A549 (cell line): ENCODE results near the gene AGTRAP. TPM values are rescaled to one million over a fixed set of nuclear protein-coding genes. Genes with fewer than 3 reads are reported as not detected.

Experiments used
- ATAC-seq, 2 experiments: fragments of 200-7000 bp in 1 of 2; fragments of >200 bp in 1 of 2; cut with Nextera tagmentation in 1 of 2; cut with Tn5 transposase in 1 of 2; 3 replicates each; pipeline versions ENCODE4 v1.8.0 to v1.9.1; 2018 to 2020; ENCODE audit warnings: mild to moderate bottlenecking in 1 of 2, moderate library complexity in 1 of 2
- CTCF ChIA-PET: fragments of 300-600 bp; sonication (Branson Sonifier 250); formaldehyde crosslinking; extraction: SDS; loops from one replicate; lab custom pipeline; 2021; ENCODE audit warnings: antibody characterized with exemption, inconsistent platforms; lab: Yijun Ruan, JAX
- POLR2A ChIA-PET: fragments of 350-600 bp; formaldehyde crosslinking; extraction: SDS; loops from one replicate; lab custom pipeline; 2021; ENCODE audit warnings: antibody characterized with exemption, inconsistent platforms; lab: Yijun Ruan, JAX
- DNase-seq, 2 experiments: peaks; one replicate each; pipeline versions ENCODE4 v3.0.0 to v3.0.0-alpha.2; 2011 to 2016; ENCODE audit warnings: low read depth in 1 of 2, low spot score in 1 of 2
- FAIRE-seq: peaks from 2 replicates; lab custom pipeline; 2011; peaks lifted over from hg19 to GRCh38; lab: Jason Lieb, UNC
- H3K27ac ChIP-seq, 2 experiments: fragments of >200 bp; sonication (Bioruptor Twin); formaldehyde crosslinking; 3 replicates each; pipeline ENCODE4 v1.5.1; 2016 to 2017
- H3K4me1 ChIP-seq: fragments of >200 bp; sonication (Bioruptor Twin); formaldehyde crosslinking; 3 replicates; pipeline ENCODE4 v1.6.1; 2016
- H3K4me2 ChIP-seq: fragments of >200 bp; sonication (Bioruptor Twin); formaldehyde crosslinking; 3 replicates; pipeline ENCODE4 v1.6.1; 2016
- H3K4me3 ChIP-seq: fragments of >200 bp; sonication (Bioruptor Twin); formaldehyde crosslinking; 3 replicates; pipeline ENCODE4 v1.5.1; 2016
- H3K9me3 ChIP-seq: fragments of >200 bp; sonication (Bioruptor Twin); formaldehyde crosslinking; 3 replicates; pipeline ENCODE4 v1.6.1; 2016
- BCL3 ChIP-seq: fragments of >200 bp; sonication (Bioruptor Twin); formaldehyde crosslinking; IDR thresholded peaks from 3 replicates; pipeline ENCODE4 v1.6.1; 2016
- CEBPB ChIP-seq, 2 experiments: fragments of >200 bp in 1 of 2; sonication (Bioruptor Twin) in 1 of 2; formaldehyde crosslinking in 1 of 2; IDR thresholded peaks; 2 replicates each; pipeline ENCODE4 v1.6.1; 2012 to 2016
- CHD2 ChIP-seq: fragments of 150-350 bp; IDR thresholded peaks from 2 replicates; pipeline ENCODE4 v1.6.1; 2014; ENCODE audit warnings: low read length; ENCODE audit not compliant: partially characterized antibody
- CHD4 ChIP-seq: fragments of 200-600 bp; sonication (generic); IDR thresholded peaks from 2 replicates; pipeline ENCODE4 v1.6.1; 2016; ENCODE audit warnings: antibody characterized with exemption, mild to moderate bottlenecking, borderline replicate concordance
- E2F6 ChIP-seq: IDR thresholded peaks from 2 replicates; pipeline ENCODE4 v1.6.1; 2012; ENCODE audit warnings: low read depth, borderline replicate concordance
- EHMT2 ChIP-seq: fragments of 200-600 bp; sonication (generic); IDR thresholded peaks from 2 replicates; pipeline ENCODE4 v1.6.1; 2016; ENCODE audit warnings: antibody characterized with exemption, low read depth, mild to moderate bottlenecking, moderate library complexity
- FOSL2 ChIP-seq, 2 experiments: fragments of 450-650 bp in 1 of 2; fragments of >200 bp in 1 of 2; sonication (Bioruptor Twin) in 1 of 2; formaldehyde crosslinking; IDR thresholded peaks; 2 replicates each; pipeline versions ENCODE4 v1.5.0 to v1.6.1; 2016 to 2020; ENCODE audit warnings: mild to moderate bottlenecking in 1 of 2, moderate library complexity in 1 of 2
- HES2 ChIP-seq: fragments of >200 bp; sonication (Bioruptor Twin); formaldehyde crosslinking; IDR thresholded peaks from 2 replicates; pipeline ENCODE4 v1.6.1; 2016
- JUNB ChIP-seq: fragments of >200 bp; sonication (Bioruptor Twin); formaldehyde crosslinking; IDR thresholded peaks from 2 replicates; pipeline ENCODE4 v1.6.1; 2016
- MAFK ChIP-seq: fragments of 450-650 bp; IDR thresholded peaks from 2 replicates; pipeline ENCODE4 v1.6.1; 2014; ENCODE audit not compliant: partially characterized antibody
- MAX ChIP-seq: IDR thresholded peaks from 2 replicates; pipeline ENCODE4 v1.6.1; 2012
- NPAS2 ChIP-seq: fragments of 250-450 bp; sonication (Bioruptor Pico); IDR thresholded peaks from 2 replicates; pipeline ENCODE4 v1.8.0; 2022; ENCODE audit warnings: mild to moderate bottlenecking, moderate library complexity, borderline replicate concordance
- POLR2A ChIP-seq: IDR thresholded peaks from 2 replicates; pipeline ENCODE4 v1.6.1; 2012; ENCODE audit warnings: mild to moderate bottlenecking, low read length
- RAD21 ChIP-seq, 2 experiments: fragments of >200 bp in 1 of 2; sonication (Bioruptor Twin) in 1 of 2; formaldehyde crosslinking in 1 of 2; IDR thresholded peaks in 1 of 2; conservative IDR thresholded peaks in 1 of 2; 2 replicates in 1 of 2; 3 replicates in 1 of 2; pipeline ENCODE4 v1.6.1; 2012 to 2018; ENCODE audit warnings: inconsistent platforms in 1 of 2
- REST ChIP-seq: fragments of 200-600 bp; sonication (generic); IDR thresholded peaks from 2 replicates; pipeline ENCODE4 v1.6.1; 2016; ENCODE audit warnings: antibody characterized with exemption, mild to moderate bottlenecking, moderate library complexity
- TP53 ChIP-seq: fragments of 250-450 bp; sonication (Bioruptor Pico); IDR thresholded peaks from 2 replicates; pipeline ENCODE4 v1.5.0; 2021; ENCODE audit warnings: mild to moderate bottlenecking, moderate library complexity
- WGBS: methylation state at CpG from one replicate; pipeline ENCODE4 v1.1.6; 2017; ENCODE audit errors: missing lambda C conversion rate; 5-methylcytosine and 5-hydroxymethylcytosine counted together
- polyA plus RNA-seq, 4 experiments: library from polyadenylated mRNA; depleted of rRNA in 3 of 4; stranded (reverse); fragments of >200 nt; fragmentation: RNase III in 1 of 4; extraction: RNeasy Plus Mini Kit Qiagen cat#74134 plus additional on column Dnase treatment in 1 of 4; gene quantifications; 2 replicates in 3 of 4; 3 replicates in 1 of 4; pipeline ENCODE4 v1.2.3, GENCODE V29; 2011 to 2017

AGTRAP gene
- polyA plus RNA-seq, 2 of the 4 experiments (the other 2 are of a cell fraction) = 26.9 to 57.5 TPM

GRCh38 chr1:11729155-11729497, 6.8 kb upstream of the AGTRAP start:
- no peaks in the 10 kb centered on the region for H3K9me3 ChIP-seq
- ChIA-PET CTCF (interaction anchor here (1.1 kb wide), 1 partner anchor 9 kb away, joined by 4 read pairs; no protein-coding TSS in a partner anchor), POLR2A (no interaction called here)
- FAIRE-seq (no peak), DNase-seq (no peak), ATAC-seq (no peak)
- H3K4me2 ChIP-seq = no peak overlapping the region
- TF ChIP-seq CEBPB (IDR thresholded peaks at IDR 0.05) (peak in 1 of 2 experiments; percentile 19; a peak in 1 of 4 replicates), CHD2 (no peak)
- no peak overlapping the region for H3K4me3 ChIP-seq
- no peak overlapping the region for H3K27ac ChIP-seq
- WGBS = 84% methylated on average over 10 of the region's 11 CpGs
- H3K4me1 ChIP-seq = no peaks in the 10 kb centered on the region

GRCh38 chr1:11729498-11730428, 6.2 kb upstream of the AGTRAP start:
- FAIRE-seq (no peak), ATAC-seq (no peak), DNase-seq (no peak)
- no peak for TF ChIP-seq REST
- TF ChIP-seq NPAS2 (CRISPR knock-in tag) = no peak
- no peak for TF ChIP-seq BCL3
- TF ChIP-seq RAD21 (conservative IDR thresholded peaks at IDR 0.05 in 1 of 2, IDR thresholded peaks at IDR 0.05 in 1 of 2) = no peak
- TF ChIP-seq MAX = no peak
- TF ChIP-seq E2F6 = no peak
- no peak for TF ChIP-seq FOSL2 (IDR thresholded peaks at IDR 0.05)
- TF ChIP-seq FOSL2 (CRISPR knock-in tag; IDR thresholded peaks at IDR 0.05) = no peak
- no peak for TF ChIP-seq JUNB
- no peak for TF ChIP-seq POLR2A
- TF ChIP-seq HES2 = no peak
- no peak for TF ChIP-seq EHMT2
- no peak for TF ChIP-seq MAFK
- TF ChIP-seq TP53 (CRISPR knock-in tag) = no peak
- TF ChIP-seq CHD4 = no peak
- 72% methylated on average over 25 of the region's 26 CpGs for WGBS
- no peaks in the 10 kb centered on the region for H3K9me3 ChIP-seq
- no peaks in the 10 kb centered on the region for H3K4me1 ChIP-seq
- H3K27ac ChIP-seq = no peak overlapping the region
- H3K4me2 ChIP-seq = no peak overlapping the region
- POLR2A ChIA-PET = no interaction called here
- H3K4me3 ChIP-seq = no peak overlapping the region
- CTCF ChIA-PET = interaction anchor here (1.1 kb wide), 1 partner anchor 9 kb away, joined by 4 read pairs; no protein-coding TSS in a partner anchor
